Hematopoietic multipotent progenitor cell treated with erythropoietin and hydrocortisone succinate and interleukin-3 and kit ligand, for 17 days (in vitro differentiated cells): ENCODE results near the gene M1AP.
"Not testable (repeated sequence)": the region's sequence is repeated elsewhere in the genome, so short reads cannot be mapped to it uniquely, and the experiment has no call there.

ENCODE experiments used
- DNase-seq: peaks from one replicate; pipeline ENCODE4 v3.0.0-alpha.2; 2015; ENCODE audit warnings: low spot score

The M1AP gene

GRCh38 chr2:74653589-74653984 is 5.5 kb upstream of the M1AP start:
- no peak for DNase-seq

- no peak for DNase-seq
These were observed 1.2 kb downstream of the M1AP start for GRCh38 chr2:74646834-74647482.

- no peak for DNase-seq
These were observed 1.9 kb downstream of the M1AP start for GRCh38 chr2:74646201-74646600.

- no peak for DNase-seq
These were observed 2.8 kb downstream of the M1AP start for GRCh38 chr2:74645344-74645743.

- no peak for DNase-seq
These were observed 8.6 kb downstream of the M1AP start for GRCh38 chr2:74639550-74639949.

GRCh38 chr2:74632939-74633312 is 15.2 kb downstream of the M1AP start:
- DNase-seq = no peak

GRCh38 chr2:74632209-74632938 is 15.8 kb downstream of the M1AP start:
- no peak for DNase-seq

GRCh38 chr2:74630454-74630853 is 17.7 kb downstream of the M1AP start:
- DNase-seq = not testable (repeated sequence)

GRCh38 chr2:74628538-74629105 is 19.5 kb downstream of the M1AP start:
- DNase-seq = no peak

GRCh38 chr2:74625658-74626425 is 22.3 kb downstream of the M1AP start:
- no peak for DNase-seq

- DNase-seq = no peak
These were observed 27.5 kb downstream of the M1AP start for GRCh38 chr2:74620671-74621070.

GRCh38 chr2:74619651-74620297 is 28.4 kb downstream of the M1AP start:
- no peak for DNase-seq

- DNase-seq = no peak
These were observed 29.6 kb downstream of the M1AP start for GRCh38 chr2:74618410-74619083.

GRCh38 chr2:74617122-74617521 is 31.0 kb downstream of the M1AP start:
- DNase-seq = no peak

- no peak for DNase-seq
These were observed 41.2 kb downstream of the M1AP start for GRCh38 chr2:74606927-74607326.

- DNase-seq = no peak
These were observed 44.7 kb downstream of the M1AP start for GRCh38 chr2:74603282-74604000.

- no peak for DNase-seq
These were observed 45.4 kb downstream of the M1AP start for GRCh38 chr2:74602586-74603281.

- no peak for DNase-seq
These were observed 48.5 kb downstream of the M1AP start for GRCh38 chr2:74599676-74600075.

GRCh38 chr2:74597410-74597809 is 50.7 kb downstream of the M1AP start:
- DNase-seq = no peak

GRCh38 chr2:74596584-74596983 is 51.5 kb downstream of the M1AP start:
- DNase-seq = no peak
